Neural cell (in vitro differentiated cells): ENCODE measurements around the gene MRPL3. TPM values are rescaled to one million over a fixed set of nuclear protein-coding genes. Genes with fewer than 3 reads are reported as not detected.

Source experiments
- H2AFZ ChIP-seq: fragments of 200-600, 300-800 bp; sonication (generic), shearing (Covaris generic); 2 replicates; pipeline ENCODE4 v1.6.0; 2014; ENCODE audit warnings: low read depth, mild to moderate bottlenecking, antibody characterized with exemption, low read length, moderate library complexity
- H3F3A ChIP-seq: fragments of 200-600 bp; shearing (Covaris generic); 2 replicates; pipeline ENCODE4 v1.6.1; 2016; ENCODE audit warnings: mild to moderate bottlenecking, moderate library complexity, mixed read lengths, antibody characterized with exemption, low read length; ENCODE audit not compliant: insufficient read depth, poor library complexity, severe bottlenecking
- H3K27ac ChIP-seq: fragments of 200-600, 300-800 bp; sonication (generic), shearing (Covaris generic); 2 replicates; pipeline ENCODE4 v1.5.1; 2014; ENCODE audit warnings: mild to moderate bottlenecking, low read length, moderate library complexity
- H3K27me3 ChIP-seq: fragments of 300-800, 200-600 bp; sonication (generic), shearing (Covaris generic); 2 replicates; pipeline ENCODE4 v1.6.0; 2014; ENCODE audit warnings: mild to moderate bottlenecking, low read depth, low read length, moderate library complexity; ENCODE audit not compliant: insufficient read depth
- H3K36me3 ChIP-seq: fragments of 300-800, 200-600 bp; sonication (generic), shearing (Covaris generic); 2 replicates; pipeline ENCODE4 v1.5.1; 2014; ENCODE audit warnings: mild to moderate bottlenecking, antibody characterized with exemption, low read length, moderate library complexity; ENCODE audit not compliant: insufficient read depth
- H3K4me2 ChIP-seq: fragments of 300-800, 200-600 bp; sonication (generic), shearing (Covaris generic); 2 replicates; pipeline ENCODE4 v1.6.0; 2014; ENCODE audit warnings: mild to moderate bottlenecking, low read length
- H3K4me3 ChIP-seq: fragments of 300-800, 200-600 bp; sonication (generic), shearing (Covaris generic); 2 replicates; pipeline ENCODE4 v1.5.1; 2014; ENCODE audit warnings: mild to moderate bottlenecking, low read length, moderate library complexity
- H3K79me2 ChIP-seq: fragments of 200-600 bp; shearing (Covaris generic); replicated peaks from 2 replicates; pipeline ENCODE4 v1.6.0; 2014; ENCODE audit warnings: mild to moderate bottlenecking, low read length, moderate library complexity; ENCODE audit not compliant: insufficient read depth
- H3K9ac ChIP-seq: fragments of 300-800, 200-600 bp; sonication (generic), shearing (Covaris generic); 2 replicates; pipeline ENCODE4 v1.6.1; 2016; ENCODE audit warnings: mild to moderate bottlenecking, low read length, mixed read lengths
- H3K9me2 ChIP-seq: fragments of 200-600 bp; shearing (Covaris generic); 2 replicates; pipeline ENCODE4 v1.6.1; 2016; ENCODE audit warnings: mild to moderate bottlenecking, low read length, mixed read lengths; ENCODE audit not compliant: insufficient read depth
- H3K9me3 ChIP-seq: fragments of 200-600, 300-800 bp; sonication (generic), shearing (Covaris generic); 2 replicates; pipeline ENCODE4 v1.6.1; 2016; ENCODE audit warnings: mild to moderate bottlenecking, mixed run types, low read length, moderate library complexity, mixed read lengths
- H4K20me1 ChIP-seq: fragments of 200-600 bp; shearing (Covaris generic); 2 replicates; pipeline ENCODE4 v1.6.1; 2016; ENCODE audit warnings: mild to moderate bottlenecking, mixed run types; ENCODE audit not compliant: insufficient read depth
- EP300 ChIP-seq: fragments of 450-650 bp; conservative IDR thresholded peaks from 2 replicates; pipeline ENCODE4 v1.6.1; 2014; ENCODE audit warnings: antibody characterized with exemption, mild to moderate bottlenecking, moderate library complexity; ENCODE audit not compliant: poor library complexity, severe bottlenecking
- EZH2 ChIP-seq: fragments of 200-600, 300-800 bp; shearing (Covaris generic), sonication (generic); IDR thresholded peaks from 2 replicates; pipeline ENCODE4 v1.6.1; 2014; ENCODE audit warnings: antibody characterized with exemption, low read length, borderline replicate concordance, mild to moderate bottlenecking; ENCODE audit not compliant: insufficient read depth, poor library complexity, severe bottlenecking
- MXI1 ChIP-seq: fragments of 450-650 bp; conservative IDR thresholded peaks from 2 replicates; pipeline ENCODE4 v1.6.1; 2014; ENCODE audit warnings: antibody characterized with exemption, mild to moderate bottlenecking; ENCODE audit not compliant: poor library complexity, severe bottlenecking
- POLR2AphosphoS5 ChIP-seq: IDR thresholded peaks from 2 replicates; pipeline ENCODE4 v1.6.1; 2012
- RAD21 ChIP-seq: fragments of 450-650 bp; conservative IDR thresholded peaks from 2 replicates; pipeline ENCODE4 v1.6.1; 2014; ENCODE audit warnings: antibody characterized with exemption, mild to moderate bottlenecking, moderate library complexity
- SMC3 ChIP-seq: fragments of 450-650 bp; conservative IDR thresholded peaks from 2 replicates; pipeline ENCODE4 v1.6.1; 2014; ENCODE audit warnings: antibody characterized with exemption, mild to moderate bottlenecking, moderate library complexity; ENCODE audit not compliant: poor library complexity
- TAF1 ChIP-seq: IDR thresholded peaks from 2 replicates; pipeline ENCODE4 v1.6.1; 2012; ENCODE audit warnings: low read depth
- polyA plus RNA-seq: library from polyadenylated mRNA; depleted of rRNA; stranded (reverse); fragments of >200 nt; gene quantifications from 2 replicates; pipeline ENCODE4 v1.2.3, GENCODE V29; 2014
- TF ChIP-seq, protein P1 (sequence below): fragments of 450-650 bp; IDR thresholded peaks from 2 replicates; pipeline ENCODE4 v1.5.1; 2014; ENCODE audit warnings: antibody characterized with exemption, mild to moderate bottlenecking, moderate library complexity; ENCODE audit not compliant: poor library complexity, severe bottlenecking
- TF ChIP-seq, protein P2 (sequence below): IDR thresholded peaks from 2 replicates; pipeline ENCODE4 v1.6.1; 2012; ENCODE audit warnings: borderline replicate concordance

The MRPL3 gene
- polyA plus RNA-seq, 1 donor from 2014 or later = 112 TPM

DNA sequence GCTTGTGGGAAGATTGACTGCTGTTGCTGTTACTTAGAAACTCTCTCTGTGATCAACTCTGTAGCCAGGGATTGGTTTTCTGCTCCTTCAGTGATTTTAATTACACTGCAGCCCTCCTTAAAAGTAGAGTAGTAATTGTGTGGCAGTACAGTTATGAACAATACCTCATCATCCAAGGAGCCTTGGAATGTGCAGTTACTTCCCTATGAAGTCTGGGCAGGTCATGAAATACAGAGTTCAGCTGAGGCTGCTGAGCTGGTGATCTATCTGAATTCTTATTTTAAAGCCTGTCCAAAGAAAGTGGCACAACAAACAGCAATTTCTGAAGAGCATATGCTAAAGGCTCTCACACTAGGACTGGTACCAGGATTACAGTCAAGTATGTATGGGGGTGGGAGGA is 37.4 kb upstream of the MRPL3 start:
- Histone ChIP-seq H4K20me1 (no peaks in the 10 kb centered on the region), H3K9me3 (no peaks in the 10 kb centered on the region), H3K36me3 (no peaks in the 10 kb centered on the region), H2AFZ (no peak overlapping the region), H3K9ac (no peak overlapping the region), H3F3A (no peaks in the 10 kb centered on the region), H3K4me3 (no peak overlapping the region), H3K9me2 (no peaks in the 10 kb centered on the region), H3K27me3 (no peaks in the 10 kb centered on the region), H3K79me2 (no peaks in the 10 kb centered on the region), H3K27ac (no peak overlapping the region), H3K4me2 (no peak overlapping the region)
- no peak for TF ChIP-seq TAF1
- no peak for TF ChIP-seq MXI1
- no peak for TF ChIP-seq EZH2
- TF ChIP-seq SMC3 = no peak
- no peak for TF ChIP-seq RAD21
- TF ChIP-seq, protein P1, sequence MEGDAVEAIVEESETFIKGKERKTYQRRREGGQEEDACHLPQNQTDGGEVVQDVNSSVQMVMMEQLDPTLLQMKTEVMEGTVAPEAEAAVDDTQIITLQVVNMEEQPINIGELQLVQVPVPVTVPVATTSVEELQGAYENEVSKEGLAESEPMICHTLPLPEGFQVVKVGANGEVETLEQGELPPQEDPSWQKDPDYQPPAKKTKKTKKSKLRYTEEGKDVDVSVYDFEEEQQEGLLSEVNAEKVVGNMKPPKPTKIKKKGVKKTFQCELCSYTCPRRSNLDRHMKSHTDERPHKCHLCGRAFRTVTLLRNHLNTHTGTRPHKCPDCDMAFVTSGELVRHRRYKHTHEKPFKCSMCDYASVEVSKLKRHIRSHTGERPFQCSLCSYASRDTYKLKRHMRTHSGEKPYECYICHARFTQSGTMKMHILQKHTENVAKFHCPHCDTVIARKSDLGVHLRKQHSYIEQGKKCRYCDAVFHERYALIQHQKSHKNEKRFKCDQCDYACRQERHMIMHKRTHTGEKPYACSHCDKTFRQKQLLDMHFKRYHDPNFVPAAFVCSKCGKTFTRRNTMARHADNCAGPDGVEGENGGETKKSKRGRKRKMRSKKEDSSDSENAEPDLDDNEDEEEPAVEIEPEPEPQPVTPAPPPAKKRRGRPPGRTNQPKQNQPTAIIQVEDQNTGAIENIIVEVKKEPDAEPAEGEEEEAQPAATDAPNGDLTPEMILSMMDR = no peak
- TF ChIP-seq, protein P2, sequence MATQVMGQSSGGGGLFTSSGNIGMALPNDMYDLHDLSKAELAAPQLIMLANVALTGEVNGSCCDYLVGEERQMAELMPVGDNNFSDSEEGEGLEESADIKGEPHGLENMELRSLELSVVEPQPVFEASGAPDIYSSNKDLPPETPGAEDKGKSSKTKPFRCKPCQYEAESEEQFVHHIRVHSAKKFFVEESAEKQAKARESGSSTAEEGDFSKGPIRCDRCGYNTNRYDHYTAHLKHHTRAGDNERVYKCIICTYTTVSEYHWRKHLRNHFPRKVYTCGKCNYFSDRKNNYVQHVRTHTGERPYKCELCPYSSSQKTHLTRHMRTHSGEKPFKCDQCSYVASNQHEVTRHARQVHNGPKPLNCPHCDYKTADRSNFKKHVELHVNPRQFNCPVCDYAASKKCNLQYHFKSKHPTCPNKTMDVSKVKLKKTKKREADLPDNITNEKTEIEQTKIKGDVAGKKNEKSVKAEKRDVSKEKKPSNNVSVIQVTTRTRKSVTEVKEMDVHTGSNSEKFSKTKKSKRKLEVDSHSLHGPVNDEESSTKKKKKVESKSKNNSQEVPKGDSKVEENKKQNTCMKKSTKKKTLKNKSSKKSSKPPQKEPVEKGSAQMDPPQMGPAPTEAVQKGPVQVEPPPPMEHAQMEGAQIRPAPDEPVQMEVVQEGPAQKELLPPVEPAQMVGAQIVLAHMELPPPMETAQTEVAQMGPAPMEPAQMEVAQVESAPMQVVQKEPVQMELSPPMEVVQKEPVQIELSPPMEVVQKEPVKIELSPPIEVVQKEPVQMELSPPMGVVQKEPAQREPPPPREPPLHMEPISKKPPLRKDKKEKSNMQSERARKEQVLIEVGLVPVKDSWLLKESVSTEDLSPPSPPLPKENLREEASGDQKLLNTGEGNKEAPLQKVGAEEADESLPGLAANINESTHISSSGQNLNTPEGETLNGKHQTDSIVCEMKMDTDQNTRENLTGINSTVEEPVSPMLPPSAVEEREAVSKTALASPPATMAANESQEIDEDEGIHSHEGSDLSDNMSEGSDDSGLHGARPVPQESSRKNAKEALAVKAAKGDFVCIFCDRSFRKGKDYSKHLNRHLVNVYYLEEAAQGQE = no peak
- TF ChIP-seq POLR2AphosphoS5 = no peak
- no peak for TF ChIP-seq EP300

DNA sequence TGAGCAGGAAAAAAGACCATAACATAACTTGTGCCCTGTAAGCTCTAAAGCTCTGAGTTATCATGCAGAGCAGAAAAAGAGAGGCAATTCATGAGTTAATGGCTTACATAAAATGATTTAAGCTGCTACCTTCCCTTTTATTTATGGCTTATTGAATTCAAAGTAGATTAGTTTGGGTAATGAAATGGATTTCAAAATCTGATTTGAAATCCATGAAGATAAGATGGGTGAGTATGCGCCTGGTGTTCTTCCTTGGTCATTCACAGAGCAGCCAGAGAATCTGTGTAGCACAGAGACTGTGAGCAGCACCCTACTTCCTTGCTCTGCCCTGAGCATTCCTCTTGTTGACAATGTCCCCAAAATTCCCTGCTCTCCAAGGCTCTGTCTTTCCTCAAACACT is 36.2 kb upstream of the MRPL3 start:
- Histone ChIP-seq H4K20me1 (no peaks in the 10 kb centered on the region), H3K27ac (no peak overlapping the region), H3K27me3 (no peaks in the 10 kb centered on the region), H3K4me2 (no peak overlapping the region), H3K4me3 (no peak overlapping the region), H3F3A (no peaks in the 10 kb centered on the region), H3K79me2 (no peaks in the 10 kb centered on the region), H3K9ac (no peak overlapping the region), H3K36me3 (no peaks in the 10 kb centered on the region), H3K9me2 (no peaks in the 10 kb centered on the region), H2AFZ (no peak overlapping the region), H3K9me3 (no peaks in the 10 kb centered on the region)
- TF ChIP-seq MXI1 (no peak), RAD21 (no peak), EP300 (no peak), TAF1 (no peak), POLR2AphosphoS5 (no peak)

DNA sequence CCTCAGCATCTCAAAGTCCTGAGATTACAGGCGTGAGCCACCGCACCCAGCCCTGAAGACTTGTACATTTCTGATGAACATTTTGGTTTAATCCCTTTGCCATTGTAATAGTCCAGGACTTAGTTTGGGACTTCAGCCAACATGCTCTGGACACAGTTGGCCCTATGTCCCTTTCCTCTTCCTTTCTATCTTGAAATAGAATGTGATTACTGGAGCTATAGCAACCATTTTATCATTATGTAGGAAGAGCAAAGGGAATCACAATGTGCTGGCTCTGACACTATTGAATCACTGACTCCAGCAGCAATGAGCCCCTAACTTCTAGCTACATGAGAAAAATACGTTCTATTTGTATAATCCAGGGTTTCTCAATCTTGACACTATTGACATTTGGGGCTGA is 34.8 kb upstream of the MRPL3 start:
- H4K20me1 ChIP-seq = no peaks in the 10 kb centered on the region

More for the DNA sequence above, 34.8 kb upstream of the MRPL3 start:
- H3K36me3 ChIP-seq = no peaks in the 10 kb centered on the region
- H3F3A ChIP-seq = no peaks in the 10 kb centered on the region
- no peaks in the 10 kb centered on the region for H3K9me2 ChIP-seq
- H3K4me2 ChIP-seq = no peak overlapping the region
- H3K27me3 ChIP-seq = no peaks in the 10 kb centered on the region
- H3K79me2 ChIP-seq = no peaks in the 10 kb centered on the region
- H3K9ac ChIP-seq = no peak overlapping the region
- TF ChIP-seq, protein P1 = no peak
- TF ChIP-seq EP300 = no peak
- H3K27ac ChIP-seq = no peak overlapping the region
- H3K9me3 ChIP-seq = no peaks in the 10 kb centered on the region
- H3K4me3 ChIP-seq = no peak overlapping the region
- H2AFZ ChIP-seq = no peak overlapping the region
